22Rv1 (cell line): Measurements from ENCODE around the gene SLC26A4.

Experiments used
- ZFX ChIP-seq: fragments of 450-650 bp; IDR thresholded peaks from 2 replicates; pipeline ENCODE4 v1.6.1; 2017; ENCODE audit warnings: antibody characterized with exemption, borderline replicate concordance
- TF ChIP-seq, protein P1 (sequence below): fragments of 450-650 bp; IDR thresholded peaks from 2 replicates; pipeline ENCODE4 v1.5.1; 2017; ENCODE audit warnings: mild to moderate bottlenecking

DNA sequence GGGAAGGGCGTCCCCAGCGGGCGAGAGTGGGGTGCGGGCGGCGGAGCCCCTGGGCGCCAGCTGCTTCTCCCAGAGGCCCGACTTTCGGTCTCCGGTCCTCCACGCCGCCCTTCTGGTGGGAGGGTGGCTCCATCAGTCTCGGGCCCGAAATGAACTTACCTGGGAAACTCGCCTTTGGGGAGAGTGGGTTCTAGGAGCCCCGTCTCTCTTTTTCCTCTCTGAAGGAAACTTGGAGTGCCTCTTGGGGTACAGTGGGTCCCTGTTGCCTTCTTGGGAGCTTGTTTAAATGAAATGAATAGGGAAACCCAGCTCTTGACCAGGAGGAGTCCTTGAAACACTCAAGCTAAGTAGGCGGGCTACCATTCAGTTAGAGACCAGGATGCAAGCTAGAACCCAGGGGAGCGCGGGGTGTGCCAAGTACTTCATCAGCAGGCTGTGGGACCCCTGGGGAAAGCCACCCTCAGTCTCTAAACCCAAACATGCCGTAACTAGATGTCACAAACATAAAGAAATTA lies 1.3 kb downstream of the SLC26A4 start:
- TF ChIP-seq, protein P1, sequence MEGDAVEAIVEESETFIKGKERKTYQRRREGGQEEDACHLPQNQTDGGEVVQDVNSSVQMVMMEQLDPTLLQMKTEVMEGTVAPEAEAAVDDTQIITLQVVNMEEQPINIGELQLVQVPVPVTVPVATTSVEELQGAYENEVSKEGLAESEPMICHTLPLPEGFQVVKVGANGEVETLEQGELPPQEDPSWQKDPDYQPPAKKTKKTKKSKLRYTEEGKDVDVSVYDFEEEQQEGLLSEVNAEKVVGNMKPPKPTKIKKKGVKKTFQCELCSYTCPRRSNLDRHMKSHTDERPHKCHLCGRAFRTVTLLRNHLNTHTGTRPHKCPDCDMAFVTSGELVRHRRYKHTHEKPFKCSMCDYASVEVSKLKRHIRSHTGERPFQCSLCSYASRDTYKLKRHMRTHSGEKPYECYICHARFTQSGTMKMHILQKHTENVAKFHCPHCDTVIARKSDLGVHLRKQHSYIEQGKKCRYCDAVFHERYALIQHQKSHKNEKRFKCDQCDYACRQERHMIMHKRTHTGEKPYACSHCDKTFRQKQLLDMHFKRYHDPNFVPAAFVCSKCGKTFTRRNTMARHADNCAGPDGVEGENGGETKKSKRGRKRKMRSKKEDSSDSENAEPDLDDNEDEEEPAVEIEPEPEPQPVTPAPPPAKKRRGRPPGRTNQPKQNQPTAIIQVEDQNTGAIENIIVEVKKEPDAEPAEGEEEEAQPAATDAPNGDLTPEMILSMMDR, result peak; percentile 44
- TF ChIP-seq ZFX, result no peak
